Renal pelvis (tissue), 4 donors: Measurements from ENCODE around the gene PRKAR1A. TPM values are rescaled to one million over a fixed set of nuclear protein-coding genes. Genes with fewer than 3 reads are reported as not detected.

Source experiments
- DNase-seq: peaks from one replicate; pipeline ENCODE4 v3.0.0-alpha.2; 2013
- polyA plus RNA-seq, 3 donors: library from polyadenylated mRNA; unstranded; fragments of 120-200 nt; gene quantifications; one replicate each; pipeline ENCODE4 v1.2.1, GENCODE V29; 2013; ENCODE audit not compliant: insufficient read length in 3 of 3

The PRKAR1A gene
- polyA plus RNA-seq, 3 donors, result 318 to 384 (median 370) TPM

- DNase-seq, result no peak
These were observed 86.3 kb downstream of the PRKAR1A start for GRCh38 chr17:68598545-68598961.

- no peak for DNase-seq
These were observed 86.9 kb downstream of the PRKAR1A start for GRCh38 chr17:68599091-68599490.

GRCh38 chr17:68599552-68600066, 87.4 kb downstream of the PRKAR1A start:
- DNase-seq, result no peak

GRCh38 chr17:68600067-68600930, 88.1 kb downstream of the PRKAR1A start:
- DNase-seq, result peak; percentile 61

Other genes starting within 250 kb of the PRKAR1A start
- under 1 TPM; 0.51 to 0.92 (median 0.68) TPM for gene SLC16A6, start 221.3 kb upstream of the PRKAR1A start, polyA plus RNA-seq
- gene ARSG, start 220.9 kb upstream of the PRKAR1A start, polyA plus RNA-seq, result 1 to 10 TPM; 5.5 to 7.3 (median 6.4) TPM
- 10 to 100 TPM; 28.4 to 36.2 (median 29.2) TPM for gene WIPI1, start 54.9 kb upstream of the PRKAR1A start, polyA plus RNA-seq
- 10 to 100 TPM; 10.6 to 19.2 (median 14.8) TPM for gene FAM20A, start 88.9 kb downstream of the PRKAR1A start, polyA plus RNA-seq